ENCODE measurements around the gene FPR2. TPM values are rescaled to one million over a fixed set of nuclear protein-coding genes. Genes with fewer than 3 reads are reported as not detected.
"Not testable (repeated sequence)": the region's sequence is repeated elsewhere in the genome, so short reads cannot be mapped to it uniquely, and the experiment has no call there.

FPR2 gene
- total and polyA plus RNA-seq, 3 donors from 2014 or later: 0.19 to 1.3 (median 0.31) TPM

GRCh38 chr19:51733742-51734522 lies 27.0 kb upstream of the FPR2 start:
- H3K27ac ChIP-seq: no peak overlapping the region
- H3K27me3 ChIP-seq: no peaks in the 10 kb centered on the region
- intact Hi-C loops (cut with DNase I; ENCODE audit: low total_unique reads): no loop called here
- no peaks in the 10 kb centered on the region for H3K9me3 ChIP-seq
- H3K36me3 ChIP-seq (ENCODE audit: low read depth, missing control alignments): no peaks in the 10 kb centered on the region
- WGBS, 2 donors: 58 to 66% methylated on average over 7 of the region's 7 CpGs
- no peak overlapping the region for H3K4me3 ChIP-seq
- no peak for TF ChIP-seq CTCF (IDR thresholded peaks at IDR 0.05)
- no peak for TF ChIP-seq POLR2A (IDR thresholded peaks at IDR 0.05)
- no peaks in the 10 kb centered on the region for H3K4me1 ChIP-seq
- DNase-seq: no peak

- intact Hi-C loops (cut with DNase I; ENCODE audit: low total_unique reads): no loop called here
- no peak overlapping the region for H3K4me3 ChIP-seq
- DNase-seq: peak; percentile 56
- 79 to 83% methylated on average over 10 of the region's 10 CpGs for WGBS, 2 donors
- H3K36me3 ChIP-seq (ENCODE audit: low read depth, missing control alignments): no peaks in the 10 kb centered on the region
- no peaks in the 10 kb centered on the region for H3K4me1 ChIP-seq
- H3K27ac ChIP-seq: no peak overlapping the region
- H3K9me3 ChIP-seq: no peaks in the 10 kb centered on the region
- TF ChIP-seq CTCF (IDR thresholded peaks at IDR 0.05): no peak
- TF ChIP-seq POLR2A (IDR thresholded peaks at IDR 0.05): no peak
- H3K27me3 ChIP-seq: no peaks in the 10 kb centered on the region
Measured at GRCh38 chr19:51735759-51736449, 25.1 kb upstream of the FPR2 start.

- no peak overlapping the region for H3K4me3 ChIP-seq
- intact Hi-C loops (cut with DNase I; ENCODE audit: low total_unique reads): no loop called here
- H3K9me3 ChIP-seq: no peaks in the 10 kb centered on the region
- TF ChIP-seq CTCF (IDR thresholded peaks at IDR 0.05): no peak
- no peak for TF ChIP-seq POLR2A (IDR thresholded peaks at IDR 0.05)
- no peaks in the 10 kb centered on the region for H3K4me1 ChIP-seq
- H3K27me3 ChIP-seq: no peaks in the 10 kb centered on the region
- no peaks in the 10 kb centered on the region for H3K36me3 ChIP-seq (ENCODE audit: low read depth, missing control alignments)
- 90 to 96% methylated on average over 3 of the region's 3 CpGs for WGBS, 2 donors
- no peak for DNase-seq
- no peak overlapping the region for H3K27ac ChIP-seq
Measured at GRCh38 chr19:51737389-51737788, 23.6 kb upstream of the FPR2 start.

- no peaks in the 10 kb centered on the region for H3K9me3 ChIP-seq
- H3K4me1 ChIP-seq: no peaks in the 10 kb centered on the region
- no peaks in the 10 kb centered on the region for H3K27me3 ChIP-seq
- WGBS, 2 donors: 76 to 88% methylated on average over 2 of the region's 2 CpGs
- no peaks in the 10 kb centered on the region for H3K36me3 ChIP-seq (ENCODE audit: low read depth, missing control alignments)
- H3K27ac ChIP-seq: no peak overlapping the region
- no peak for DNase-seq
- no peak overlapping the region for H3K4me3 ChIP-seq
- no peak for TF ChIP-seq CTCF (IDR thresholded peaks at IDR 0.05)
- no peak for TF ChIP-seq POLR2A (IDR thresholded peaks at IDR 0.05)
- intact Hi-C loops (cut with DNase I; ENCODE audit: low total_unique reads): no loop called here
Measured at GRCh38 chr19:51737924-51738323, 23.1 kb upstream of the FPR2 start.

- H3K27me3 ChIP-seq; intact Hi-C loops (cut with DNase I; ENCODE audit: low total_unique reads); H3K36me3 ChIP-seq (ENCODE audit: low read depth, missing control alignments); H3K4me1 ChIP-seq; H3K27ac ChIP-seq; H3K4me3 ChIP-seq; H3K9me3 ChIP-seq; DNase-seq: not testable (repeated sequence)
- 91 to 92% methylated on average over 10 of the region's 10 CpGs for WGBS, 2 donors
Measured at GRCh38 chr19:51738523-51738922, 22.5 kb upstream of the FPR2 start.
